HL-60 (cell line): Measurements from ENCODE around the gene DENND1A.

ENCODE experiments used
- DNase-seq, 2 experiments: peaks; one replicate each; pipeline ENCODE4 v3.0.0-alpha.2; 2010 to 2020; ENCODE audit warnings: low read depth in 1 of 2, low spot score in 1 of 2
- H3K27ac ChIP-seq: fragments of 250-450 bp; sonication (Bioruptor Pico); replicated peaks from 2 replicates; pipeline ENCODE4 v1.5.1; 2020; ENCODE audit warnings: mild to moderate bottlenecking, moderate library complexity
- H3K27me3 ChIP-seq: fragments of 250-450 bp; sonication (Bioruptor Pico); 2 replicates; pipeline ENCODE4 v1.5.1; 2021; ENCODE audit warnings: mild to moderate bottlenecking, moderate library complexity; ENCODE audit not compliant: insufficient read depth, poor library complexity, severe bottlenecking
- H3K4me3 ChIP-seq: replicated peaks from 2 replicates; pipeline ENCODE4 v1.5.1; 2011; ENCODE audit warnings: mild to moderate bottlenecking, control low read depth, low read length; ENCODE audit not compliant: insufficient read depth
- GABPA ChIP-seq: IDR thresholded peaks from 2 replicates; pipeline ENCODE4 v1.6.1; 2012; ENCODE audit warnings: low read depth
- POLR2AphosphoS5 ChIP-seq: IDR thresholded peaks from 2 replicates; pipeline ENCODE4 v1.6.1; 2012; ENCODE audit warnings: low read depth
- SPI1 ChIP-seq: IDR thresholded peaks from 2 replicates; pipeline ENCODE4 v1.6.1; 2012; ENCODE audit warnings: low read depth, mild to moderate bottlenecking, borderline replicate concordance
- TF ChIP-seq, protein P1 (sequence below): IDR thresholded peaks from 2 replicates; pipeline ENCODE4 v1.6.1; 2012; ENCODE audit warnings: low read depth; ENCODE audit not compliant: insufficient replicate concordance
- TF ChIP-seq, protein P2 (sequence below): IDR thresholded peaks from one replicate; pipeline ENCODE4 v1.5.1; 2011; ENCODE audit warnings: low read length, control low read depth, inconsistent platforms; ENCODE audit not compliant: insufficient read depth

The DENND1A gene

DNA sequence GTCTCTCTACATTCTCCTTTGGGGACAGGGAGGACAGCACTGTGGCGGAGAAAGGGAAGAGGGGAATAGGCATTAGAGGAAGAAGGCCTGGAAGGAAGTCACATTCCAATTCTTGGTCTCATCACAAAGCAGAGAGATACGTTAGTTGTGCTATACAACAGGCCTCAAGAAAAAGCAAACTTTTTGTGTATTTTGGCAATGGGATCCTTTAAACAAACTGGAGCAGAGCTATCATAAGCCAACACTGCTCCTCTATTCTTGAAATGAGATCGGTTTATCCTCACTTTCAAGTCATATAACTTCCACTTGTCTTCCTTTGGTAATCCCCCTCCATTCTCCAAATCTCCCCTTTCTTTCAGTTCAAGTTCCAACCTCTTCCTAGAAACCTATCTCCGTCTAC is 6.5 kb downstream of the DENND1A start:
- H3K4me3 ChIP-seq, result no peak overlapping the region
- TF ChIP-seq GABPA (no peak), SPI1 (no peak)
- H3K27me3 ChIP-seq, result no peaks in the 10 kb centered on the region
- H3K27ac ChIP-seq, result no peak overlapping the region
- no peak for DNase-seq

DNA sequence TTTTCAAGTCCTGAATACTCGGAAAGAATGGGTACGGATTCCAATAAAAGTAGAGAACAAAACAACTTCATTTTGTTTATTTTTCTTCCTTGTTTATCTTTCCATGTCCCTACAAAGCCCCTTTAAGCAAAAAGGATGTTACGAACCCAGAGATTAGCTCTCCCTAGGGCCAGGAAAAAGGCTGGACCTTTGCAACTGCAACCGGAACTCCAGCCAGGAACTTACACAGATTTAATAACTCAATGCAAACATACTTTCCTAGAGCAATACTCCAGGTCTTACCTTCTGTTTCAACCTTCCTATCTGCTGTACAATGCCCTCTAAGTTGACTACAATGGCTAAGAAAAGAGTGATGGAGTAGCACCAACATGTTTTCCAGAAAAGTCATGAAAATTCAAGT is 7.0 kb downstream of the DENND1A start:
- DNase-seq, result no peak
- TF ChIP-seq GABPA (no peak), POLR2AphosphoS5 (no peak), SPI1 (no peak)
- TF ChIP-seq, protein P1, sequence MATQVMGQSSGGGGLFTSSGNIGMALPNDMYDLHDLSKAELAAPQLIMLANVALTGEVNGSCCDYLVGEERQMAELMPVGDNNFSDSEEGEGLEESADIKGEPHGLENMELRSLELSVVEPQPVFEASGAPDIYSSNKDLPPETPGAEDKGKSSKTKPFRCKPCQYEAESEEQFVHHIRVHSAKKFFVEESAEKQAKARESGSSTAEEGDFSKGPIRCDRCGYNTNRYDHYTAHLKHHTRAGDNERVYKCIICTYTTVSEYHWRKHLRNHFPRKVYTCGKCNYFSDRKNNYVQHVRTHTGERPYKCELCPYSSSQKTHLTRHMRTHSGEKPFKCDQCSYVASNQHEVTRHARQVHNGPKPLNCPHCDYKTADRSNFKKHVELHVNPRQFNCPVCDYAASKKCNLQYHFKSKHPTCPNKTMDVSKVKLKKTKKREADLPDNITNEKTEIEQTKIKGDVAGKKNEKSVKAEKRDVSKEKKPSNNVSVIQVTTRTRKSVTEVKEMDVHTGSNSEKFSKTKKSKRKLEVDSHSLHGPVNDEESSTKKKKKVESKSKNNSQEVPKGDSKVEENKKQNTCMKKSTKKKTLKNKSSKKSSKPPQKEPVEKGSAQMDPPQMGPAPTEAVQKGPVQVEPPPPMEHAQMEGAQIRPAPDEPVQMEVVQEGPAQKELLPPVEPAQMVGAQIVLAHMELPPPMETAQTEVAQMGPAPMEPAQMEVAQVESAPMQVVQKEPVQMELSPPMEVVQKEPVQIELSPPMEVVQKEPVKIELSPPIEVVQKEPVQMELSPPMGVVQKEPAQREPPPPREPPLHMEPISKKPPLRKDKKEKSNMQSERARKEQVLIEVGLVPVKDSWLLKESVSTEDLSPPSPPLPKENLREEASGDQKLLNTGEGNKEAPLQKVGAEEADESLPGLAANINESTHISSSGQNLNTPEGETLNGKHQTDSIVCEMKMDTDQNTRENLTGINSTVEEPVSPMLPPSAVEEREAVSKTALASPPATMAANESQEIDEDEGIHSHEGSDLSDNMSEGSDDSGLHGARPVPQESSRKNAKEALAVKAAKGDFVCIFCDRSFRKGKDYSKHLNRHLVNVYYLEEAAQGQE, result no peak
- TF ChIP-seq, protein P2, sequence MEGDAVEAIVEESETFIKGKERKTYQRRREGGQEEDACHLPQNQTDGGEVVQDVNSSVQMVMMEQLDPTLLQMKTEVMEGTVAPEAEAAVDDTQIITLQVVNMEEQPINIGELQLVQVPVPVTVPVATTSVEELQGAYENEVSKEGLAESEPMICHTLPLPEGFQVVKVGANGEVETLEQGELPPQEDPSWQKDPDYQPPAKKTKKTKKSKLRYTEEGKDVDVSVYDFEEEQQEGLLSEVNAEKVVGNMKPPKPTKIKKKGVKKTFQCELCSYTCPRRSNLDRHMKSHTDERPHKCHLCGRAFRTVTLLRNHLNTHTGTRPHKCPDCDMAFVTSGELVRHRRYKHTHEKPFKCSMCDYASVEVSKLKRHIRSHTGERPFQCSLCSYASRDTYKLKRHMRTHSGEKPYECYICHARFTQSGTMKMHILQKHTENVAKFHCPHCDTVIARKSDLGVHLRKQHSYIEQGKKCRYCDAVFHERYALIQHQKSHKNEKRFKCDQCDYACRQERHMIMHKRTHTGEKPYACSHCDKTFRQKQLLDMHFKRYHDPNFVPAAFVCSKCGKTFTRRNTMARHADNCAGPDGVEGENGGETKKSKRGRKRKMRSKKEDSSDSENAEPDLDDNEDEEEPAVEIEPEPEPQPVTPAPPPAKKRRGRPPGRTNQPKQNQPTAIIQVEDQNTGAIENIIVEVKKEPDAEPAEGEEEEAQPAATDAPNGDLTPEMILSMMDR, result no peak
- no peak overlapping the region for H3K27ac ChIP-seq
- no peaks in the 10 kb centered on the region for H3K27me3 ChIP-seq
- H3K4me3 ChIP-seq, result no peak overlapping the region

DNA sequence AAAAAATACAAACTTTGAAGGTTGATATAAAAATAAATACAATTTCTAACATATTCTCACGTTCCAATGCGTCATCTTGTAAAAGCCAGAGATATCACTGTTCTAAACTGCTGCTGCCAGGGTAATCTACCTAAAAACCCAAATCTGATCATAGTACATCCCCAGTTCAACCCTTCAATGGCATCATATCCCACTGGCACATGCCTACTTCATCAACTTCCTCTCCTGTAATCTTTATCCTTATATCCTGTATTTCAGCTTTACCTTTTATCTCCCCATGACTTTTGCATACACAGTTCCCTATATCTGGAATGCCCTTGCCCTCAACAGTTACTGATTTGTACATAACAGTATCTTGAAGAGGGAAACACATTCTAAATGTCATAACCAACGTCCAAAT is 7.5 kb downstream of the DENND1A start:
- no peak overlapping the region for H3K4me3 ChIP-seq
- TF ChIP-seq, protein P1, result no peak
- TF ChIP-seq GABPA (no peak), POLR2AphosphoS5 (no peak), SPI1 (no peak)
- TF ChIP-seq, protein P2, result no peak
- DNase-seq, result no peak

DNA sequence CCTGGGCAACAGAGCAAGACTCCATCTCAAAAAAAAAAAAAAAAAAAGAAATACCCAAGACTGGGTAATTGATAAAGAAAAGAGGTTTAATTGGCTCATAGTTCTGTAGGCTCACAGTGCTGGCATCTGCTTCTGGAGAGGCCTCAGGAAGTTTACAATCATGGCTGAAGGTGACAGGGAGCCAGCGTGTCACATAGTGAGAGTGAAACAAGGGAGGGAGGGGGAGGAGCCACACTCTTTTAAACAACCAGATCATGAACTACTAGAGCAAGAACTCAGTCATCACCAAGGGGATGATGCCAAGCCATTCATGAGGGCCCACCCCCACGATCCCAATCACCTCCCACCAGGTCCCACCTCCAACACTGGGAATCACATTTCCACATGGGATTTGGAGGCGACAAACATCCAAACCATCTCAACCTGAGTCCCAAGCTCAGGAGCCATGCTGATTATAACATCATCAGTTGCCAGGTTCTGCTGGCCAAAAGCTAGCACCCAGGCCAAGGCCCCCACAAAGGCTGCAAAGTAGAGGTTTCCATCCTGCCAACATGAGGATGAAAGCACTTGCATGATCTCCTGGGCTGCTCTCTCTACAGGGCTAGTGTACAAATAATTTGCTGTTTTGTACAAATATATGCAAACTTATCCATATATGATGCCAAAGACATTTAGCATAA is 15.3 kb downstream of the DENND1A start:
- TF ChIP-seq, protein P2, result no peak
- TF ChIP-seq GABPA (no peak), POLR2AphosphoS5 (no peak), SPI1 (no peak)
- TF ChIP-seq, protein P1, result no peak
- H3K4me3 ChIP-seq, result no peak overlapping the region
- no peak overlapping the region for H3K27ac ChIP-seq
- no peaks in the 10 kb centered on the region for H3K27me3 ChIP-seq
- DNase-seq, result no peak

More for the DNA sequence above, 7.5 kb downstream of the DENND1A start:
- Histone ChIP-seq H3K27ac (no peak overlapping the region), H3K27me3 (no peaks in the 10 kb centered on the region)
